Glutamatergic neuron (in vitro differentiated cells): ENCODE results near the gene ZSCAN16. TPM values are rescaled to one million over a fixed set of nuclear protein-coding genes. Genes with fewer than 3 reads are reported as not detected.

ENCODE experiments used
- DNase-seq: peaks from one replicate; pipeline ENCODE4 v3.0.0; 2022
- H3K27ac Mint-ChIP-seq: one replicate; pipeline ENCODE4 v1.8.0; 2020; ENCODE audit warnings: mild to moderate bottlenecking, mixed read lengths, inconsistent platforms; ENCODE audit not compliant: unreplicated experiment
- H3K27me3 Mint-ChIP-seq: one replicate; pipeline ENCODE4 v1.8.0; 2020; ENCODE audit warnings: mild to moderate bottlenecking, moderate library complexity, mixed read lengths, inconsistent platforms; ENCODE audit not compliant: unreplicated experiment
- H3K36me3 Mint-ChIP-seq: one replicate; pipeline ENCODE4 v1.8.0; 2020; ENCODE audit warnings: mild to moderate bottlenecking, mixed read lengths, inconsistent platforms; ENCODE audit not compliant: unreplicated experiment
- H3K4me1 Mint-ChIP-seq: one replicate; pipeline ENCODE4 v1.8.0; 2020; ENCODE audit warnings: mild to moderate bottlenecking, low read depth, mixed read lengths, inconsistent platforms; ENCODE audit not compliant: unreplicated experiment
- H3K4me3 Mint-ChIP-seq: one replicate; pipeline ENCODE4 v1.8.0; 2020; ENCODE audit warnings: mild to moderate bottlenecking, mixed read lengths, inconsistent platforms; ENCODE audit not compliant: unreplicated experiment
- H3K9me3 Mint-ChIP-seq: one replicate; pipeline ENCODE4 v1.8.0; 2020; ENCODE audit warnings: mild to moderate bottlenecking, moderate library complexity, mixed read lengths, inconsistent platforms; ENCODE audit not compliant: unreplicated experiment
- total RNA-seq: library from RNA; stranded (reverse); fragmentation: NEBNext Ultra II Directional; extraction: Animal tissue kit (Norgen Biotek cat#: 25700); gene quantifications from one replicate; pipeline ENCODE4 v1.2.1, GENCODE V29; 2021; ENCODE audit not compliant: unreplicated experiment
- TF ChIP-seq, protein P1 (sequence below): fragments of 200-600 bp; sonication (generic); IDR thresholded peaks from one replicate; pipeline ENCODE4 v1.5.0; 2021; ENCODE audit not compliant: partially characterized antibody, unreplicated experiment

Gene ZSCAN16
- total RNA-seq, 1 donor from 2014 or later, result 20.0 TPM

DNA sequence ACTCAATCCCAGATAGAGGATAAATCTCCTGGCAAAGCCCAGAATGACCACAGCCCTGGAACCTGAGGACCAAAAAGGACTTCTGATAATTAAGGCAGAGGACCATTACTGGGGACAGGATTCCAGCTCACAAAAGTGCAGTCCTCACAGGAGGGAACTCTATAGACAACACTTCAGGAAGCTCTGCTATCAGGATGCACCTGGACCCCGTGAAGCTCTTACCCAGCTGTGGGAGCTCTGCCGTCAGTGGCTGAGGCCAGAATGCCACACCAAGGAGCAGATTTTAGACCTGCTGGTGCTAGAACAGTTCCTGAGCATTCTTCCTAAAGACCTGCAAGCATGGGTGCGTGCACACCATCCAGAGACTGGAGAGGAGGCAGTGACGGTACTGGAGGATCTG is 992 bp downstream of the ZSCAN16 start:
- Mint-ChIP-seq H3K9me3 (peaks cover 2% of the 10 kb centered on the region), H3K27me3 (no peaks in the 10 kb centered on the region), H3K4me1 (peaks cover 12% of the 10 kb centered on the region), H3K36me3 (no peaks in the 10 kb centered on the region), H3K27ac (peak overlapping the region; percentile 98), H3K4me3 (peak overlapping the region; percentile 98)
- TF ChIP-seq, protein P1, sequence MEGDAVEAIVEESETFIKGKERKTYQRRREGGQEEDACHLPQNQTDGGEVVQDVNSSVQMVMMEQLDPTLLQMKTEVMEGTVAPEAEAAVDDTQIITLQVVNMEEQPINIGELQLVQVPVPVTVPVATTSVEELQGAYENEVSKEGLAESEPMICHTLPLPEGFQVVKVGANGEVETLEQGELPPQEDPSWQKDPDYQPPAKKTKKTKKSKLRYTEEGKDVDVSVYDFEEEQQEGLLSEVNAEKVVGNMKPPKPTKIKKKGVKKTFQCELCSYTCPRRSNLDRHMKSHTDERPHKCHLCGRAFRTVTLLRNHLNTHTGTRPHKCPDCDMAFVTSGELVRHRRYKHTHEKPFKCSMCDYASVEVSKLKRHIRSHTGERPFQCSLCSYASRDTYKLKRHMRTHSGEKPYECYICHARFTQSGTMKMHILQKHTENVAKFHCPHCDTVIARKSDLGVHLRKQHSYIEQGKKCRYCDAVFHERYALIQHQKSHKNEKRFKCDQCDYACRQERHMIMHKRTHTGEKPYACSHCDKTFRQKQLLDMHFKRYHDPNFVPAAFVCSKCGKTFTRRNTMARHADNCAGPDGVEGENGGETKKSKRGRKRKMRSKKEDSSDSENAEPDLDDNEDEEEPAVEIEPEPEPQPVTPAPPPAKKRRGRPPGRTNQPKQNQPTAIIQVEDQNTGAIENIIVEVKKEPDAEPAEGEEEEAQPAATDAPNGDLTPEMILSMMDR, result no peak
- DNase-seq, result no peak

DNA sequence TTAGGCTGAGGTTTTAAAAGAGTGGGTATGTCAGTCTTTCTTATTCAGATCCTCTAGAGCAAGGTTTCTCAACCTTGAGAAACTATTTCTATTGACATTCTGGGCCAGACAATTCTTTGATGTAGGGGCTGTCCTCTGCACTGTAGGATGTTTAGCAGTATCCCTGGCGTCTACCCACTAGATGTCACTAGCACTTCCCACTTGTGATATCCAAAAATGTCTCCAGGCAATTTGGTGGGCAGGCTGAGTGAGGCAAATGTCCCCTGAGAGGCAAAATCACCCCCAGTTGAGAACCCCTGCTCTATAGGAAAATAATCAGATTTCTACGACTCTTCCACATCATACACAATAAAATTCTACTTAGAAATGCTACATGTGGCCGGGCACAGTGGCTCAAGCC is 9.6 kb downstream of the ZSCAN16 start:
- Mint-ChIP-seq H3K9me3 (peaks cover 7% of the 10 kb centered on the region), H3K36me3 (no peaks in the 10 kb centered on the region), H3K4me1 (peaks cover 15% of the 10 kb centered on the region), H3K27ac (no peak overlapping the region), H3K27me3 (peaks cover 4% of the 10 kb centered on the region), H3K4me3 (peak overlapping the region; percentile 6)
- TF ChIP-seq, protein P1, result no peak
- DNase-seq, result no peak

DNA sequence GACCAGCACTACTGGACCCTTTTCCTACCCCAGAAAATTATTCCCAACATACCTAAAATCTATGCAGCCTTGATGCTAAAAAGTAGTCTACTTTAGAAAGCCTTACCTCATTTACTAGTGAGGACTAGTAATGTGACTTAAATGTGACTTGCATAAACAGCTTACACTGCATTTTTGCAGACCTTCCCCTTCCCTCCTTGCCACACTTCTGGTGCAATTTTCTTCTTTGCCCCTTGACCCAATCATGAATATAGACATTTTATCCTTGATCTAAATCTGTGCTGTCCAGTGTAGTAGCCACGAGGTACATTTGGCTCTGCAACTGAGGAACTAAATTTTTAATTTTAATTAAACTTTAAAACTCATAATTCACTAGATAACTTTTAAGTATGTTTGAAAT is 10.3 kb downstream of the ZSCAN16 start:
- H3K4me1 Mint-ChIP-seq, result peaks cover 15% of the 10 kb centered on the region
- H3K4me3 Mint-ChIP-seq, result peak overlapping the region; percentile 5

DNA sequence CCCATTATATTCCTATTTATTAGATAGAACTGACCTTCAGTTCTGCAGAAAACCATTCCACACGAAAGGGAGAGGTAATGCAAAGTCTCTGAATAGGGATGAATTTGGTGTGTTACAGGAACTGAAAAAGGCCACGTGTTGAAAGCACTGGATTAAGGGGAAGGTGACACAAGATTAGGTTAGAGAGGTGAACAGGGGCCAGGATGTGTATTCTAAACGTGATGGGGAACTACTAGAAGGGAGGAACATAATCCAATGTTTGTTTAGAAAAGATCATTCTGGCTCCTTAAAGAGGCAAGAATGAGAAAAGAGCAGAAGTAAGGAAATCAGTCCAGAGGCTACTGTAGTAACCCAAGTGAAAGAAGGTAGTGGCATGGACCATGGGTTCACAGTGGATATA is 11.0 kb downstream of the ZSCAN16 start:
- H3K27me3 Mint-ChIP-seq, result peaks cover 5% of the 10 kb centered on the region
- H3K36me3 Mint-ChIP-seq, result no peaks in the 10 kb centered on the region
- peak overlapping the region; percentile 99 for H3K27ac Mint-ChIP-seq
- H3K9me3 Mint-ChIP-seq, result peaks cover 8% of the 10 kb centered on the region
- H3K4me3 Mint-ChIP-seq, result peak overlapping the region; percentile 99
- TF ChIP-seq, protein P1, result no peak
- peaks cover 15% of the 10 kb centered on the region for H3K4me1 Mint-ChIP-seq
- DNase-seq, result no peak

More for the DNA sequence above, 10.3 kb downstream of the ZSCAN16 start:
- H3K36me3 Mint-ChIP-seq, result no peaks in the 10 kb centered on the region
- DNase-seq, result no peak
- TF ChIP-seq, protein P1, result no peak
- no peak overlapping the region for H3K27ac Mint-ChIP-seq
- H3K9me3 Mint-ChIP-seq, result peaks cover 7% of the 10 kb centered on the region
- H3K27me3 Mint-ChIP-seq, result peaks cover 4% of the 10 kb centered on the region

DNA sequence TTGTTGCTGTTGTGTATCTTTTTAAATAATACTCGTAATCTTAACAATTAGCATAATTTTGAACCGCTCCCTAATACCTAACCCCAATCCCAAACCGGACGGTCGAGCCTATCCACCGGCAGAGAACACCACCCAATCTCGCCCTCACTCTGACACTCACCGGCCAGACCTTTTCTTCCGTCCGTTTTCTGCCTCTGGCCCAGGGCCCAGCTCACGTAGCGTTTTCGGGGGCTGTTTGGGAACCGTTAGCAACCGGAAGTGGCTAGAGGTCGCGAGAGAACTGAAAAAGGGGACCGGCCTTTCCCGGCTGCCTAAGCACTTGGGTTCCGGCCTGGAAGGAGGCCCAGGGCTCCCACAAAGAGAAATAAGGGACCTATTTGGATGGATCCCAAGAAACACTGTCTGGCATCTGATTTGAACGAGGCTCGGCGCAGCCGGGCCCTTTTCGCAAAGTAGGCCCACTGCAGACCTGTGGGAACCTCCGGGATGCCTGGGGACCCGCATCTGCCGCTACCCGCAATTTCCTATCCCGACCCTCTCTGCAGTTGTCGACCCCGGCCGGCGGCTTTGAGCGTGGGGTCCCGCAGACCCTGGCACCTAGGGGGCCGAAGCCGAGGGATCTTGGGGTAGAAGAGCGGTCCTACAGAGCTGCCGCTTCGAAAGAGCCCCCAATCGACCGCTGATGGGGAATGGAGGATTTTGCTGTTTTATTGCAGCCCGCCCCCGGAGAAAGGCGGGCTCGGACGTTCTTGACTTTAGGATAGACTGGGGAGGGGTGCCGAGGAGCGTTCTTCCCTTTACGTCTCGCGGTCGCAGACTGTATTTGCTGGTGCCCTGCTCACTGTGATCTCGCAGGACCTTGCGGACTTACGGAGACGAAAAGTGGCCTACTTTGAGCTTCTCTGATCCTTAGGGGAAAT is 12.4 kb downstream of the ZSCAN16 start:
- Mint-ChIP-seq H3K27me3 (peaks cover 6% of the 10 kb centered on the region), H3K27ac (peak overlapping the region; percentile 99), H3K4me3 (peak overlapping the region; percentile 99), H3K4me1 (peaks cover 15% of the 10 kb centered on the region), H3K9me3 (peaks cover 9% of the 10 kb centered on the region), H3K36me3 (no peaks in the 10 kb centered on the region)
- TF ChIP-seq, protein P1, result no peak
- DNase-seq, result peak; percentile 89
